PC-9 (cell line): ENCODE data around the gene EXOC4. TPM values are rescaled to one million over a fixed set of nuclear protein-coding genes. Genes with fewer than 3 reads are reported as not detected.

Source experiments
- BruUV-seq: library from RNA; stranded (reverse); fragments of 400-500 nt; replicated peaks from 2 replicates; lab custom pipeline; 2021; lab: Mats Ljungman, UMichigan
- CTCF ChIA-PET: fragments of 300-600 bp; sonication (Branson Sonifier 250); formaldehyde crosslinking; loops from one replicate; lab custom pipeline; 2022; ENCODE audit warnings: antibody characterized with exemption; lab: Charles Lee
- POLR2A ChIA-PET: fragments of 300-600 bp; sonication (Branson Sonifier 250); formaldehyde crosslinking; loops from one replicate; lab custom pipeline; 2022; ENCODE audit warnings: antibody characterized with exemption; ENCODE audit not compliant: unreplicated experiment; lab: Charles Lee
- DNase-seq, 2 experiments: peaks; one replicate each; pipeline versions ENCODE4 v3.0.0 to v3.0.0-alpha.2; 2015 to 2022; ENCODE audit warnings: mixed read lengths in 1 of 2
- H2AFZ ChIP-seq: fragments of 200-600 bp; sonication (generic); 2 replicates; pipeline ENCODE4 v1.8.1; 2017; ENCODE audit warnings: antibody characterized with exemption
- H3F3A ChIP-seq: fragments of 200-600 bp; sonication (generic); 2 replicates; pipeline ENCODE4 v1.8.1; 2017; ENCODE audit warnings: antibody characterized with exemption, mild to moderate bottlenecking, low read depth; ENCODE audit not compliant: insufficient read depth
- H3K27ac ChIP-seq: fragments of 200-600 bp; sonication (generic); 2 replicates; pipeline ENCODE4 v1.6.1; 2016; ENCODE audit warnings: mixed run types
- H3K27me3 ChIP-seq: fragments of 200-600 bp; sonication (generic); 2 replicates; pipeline ENCODE4 v1.6.1; 2016; ENCODE audit warnings: low read depth, mixed run types; ENCODE audit not compliant: insufficient read depth
- H3K36me3 ChIP-seq: fragments of 200-600 bp; sonication (generic); 2 replicates; pipeline ENCODE4 v1.6.1; 2016; ENCODE audit warnings: low read depth, mixed run types
- H3K4me1 ChIP-seq: fragments of 200-600 bp; sonication (generic); replicated peaks from 2 replicates; pipeline ENCODE4 v1.6.1; 2016; ENCODE audit warnings: mixed run types; ENCODE audit not compliant: insufficient read depth
- H3K4me2 ChIP-seq: fragments of 200-600 bp; sonication (generic); 2 replicates; pipeline ENCODE4 v1.6.1; 2017; ENCODE audit warnings: mixed run types
- H3K4me3 ChIP-seq: fragments of 200-600 bp; sonication (generic); 2 replicates; pipeline ENCODE4 v1.6.1; 2016; ENCODE audit warnings: mixed run types
- H3K79me2 ChIP-seq: fragments of 200-600 bp; sonication (generic); 2 replicates; pipeline ENCODE4 v1.6.1; 2017; ENCODE audit warnings: low read depth, mixed run types
- H3K9me2 ChIP-seq: fragments of 200-600 bp; sonication (generic); 2 replicates; pipeline ENCODE4 v1.8.1; 2017; ENCODE audit warnings: mild to moderate bottlenecking; ENCODE audit not compliant: insufficient read depth
- H3K9me3 ChIP-seq: fragments of 200-600 bp; sonication (generic); 2 replicates; pipeline ENCODE4 v1.8.1; 2016; ENCODE audit warnings: low read depth; ENCODE audit not compliant: insufficient read depth
- H4K20me1 ChIP-seq: fragments of 200-600 bp; sonication (generic); 2 replicates; pipeline ENCODE4 v1.8.1; 2017; ENCODE audit not compliant: insufficient read depth
- EZH2 ChIP-seq: fragments of 200-600 bp; sonication (generic); IDR thresholded peaks from 2 replicates; pipeline ENCODE4 v1.8.0; 2017; ENCODE audit warnings: antibody characterized with exemption, low read depth
- intact Hi-C: fragments of 100-400 bp; cut with micrococcal nuclease; formaldehyde crosslinking; loops from one replicate; pipeline ENCODE4 v1.10.0; 2022; ENCODE audit not compliant: unreplicated experiment
- total RNA-seq: library from RNA; stranded (reverse); gene quantifications from 2 replicates; pipeline ENCODE4 v1.2.3, GENCODE V29; 2021
- TF ChIP-seq, protein P1 (sequence below): fragments of 200-600 bp; sonication (generic); conservative IDR thresholded peaks from 2 replicates; pipeline ENCODE4 v1.6.1; 2017; ENCODE audit warnings: mixed run types, antibody characterized with exemption, mild to moderate bottlenecking, moderate library complexity

Gene EXOC4
- total RNA-seq, 1 experiment from 2014 or later = 101 TPM

DNA sequence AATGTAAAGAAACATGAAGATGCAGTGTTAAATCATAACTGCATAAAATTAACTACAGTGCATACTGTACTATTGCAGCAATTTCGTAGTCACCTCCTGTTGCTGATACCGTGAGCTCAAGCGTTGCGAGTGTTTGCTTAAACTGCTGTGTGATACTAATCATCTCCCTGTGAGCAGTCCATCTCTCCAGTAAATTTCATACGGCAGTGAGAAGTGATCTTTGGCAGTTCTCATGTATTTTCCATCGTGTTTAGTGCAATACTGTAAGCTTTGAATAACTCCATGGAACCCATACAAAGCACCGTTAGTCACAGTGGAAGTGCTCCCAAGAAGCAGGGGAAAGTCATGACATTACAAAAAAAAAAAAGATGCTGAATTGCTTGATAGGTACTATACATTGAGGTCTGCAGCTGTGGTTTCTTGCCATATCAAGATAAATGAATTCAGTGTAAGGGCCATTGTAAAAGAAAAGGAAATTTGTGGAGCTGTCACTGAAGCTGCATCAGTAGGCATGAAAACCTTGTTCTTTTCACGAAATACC, 360.4 kb downstream of the EXOC4 start:
- no peaks in the 10 kb centered on the region for H3K9me2 ChIP-seq
- no peaks in the 10 kb centered on the region for H4K20me1 ChIP-seq
- POLR2A ChIA-PET = no interaction called here
- H3K4me1 ChIP-seq = no peaks in the 10 kb centered on the region
- no TSS peak for BruUV-seq
- no peak overlapping the region for H2AFZ ChIP-seq
- no peak for TF ChIP-seq EZH2
- TF ChIP-seq, protein P1, sequence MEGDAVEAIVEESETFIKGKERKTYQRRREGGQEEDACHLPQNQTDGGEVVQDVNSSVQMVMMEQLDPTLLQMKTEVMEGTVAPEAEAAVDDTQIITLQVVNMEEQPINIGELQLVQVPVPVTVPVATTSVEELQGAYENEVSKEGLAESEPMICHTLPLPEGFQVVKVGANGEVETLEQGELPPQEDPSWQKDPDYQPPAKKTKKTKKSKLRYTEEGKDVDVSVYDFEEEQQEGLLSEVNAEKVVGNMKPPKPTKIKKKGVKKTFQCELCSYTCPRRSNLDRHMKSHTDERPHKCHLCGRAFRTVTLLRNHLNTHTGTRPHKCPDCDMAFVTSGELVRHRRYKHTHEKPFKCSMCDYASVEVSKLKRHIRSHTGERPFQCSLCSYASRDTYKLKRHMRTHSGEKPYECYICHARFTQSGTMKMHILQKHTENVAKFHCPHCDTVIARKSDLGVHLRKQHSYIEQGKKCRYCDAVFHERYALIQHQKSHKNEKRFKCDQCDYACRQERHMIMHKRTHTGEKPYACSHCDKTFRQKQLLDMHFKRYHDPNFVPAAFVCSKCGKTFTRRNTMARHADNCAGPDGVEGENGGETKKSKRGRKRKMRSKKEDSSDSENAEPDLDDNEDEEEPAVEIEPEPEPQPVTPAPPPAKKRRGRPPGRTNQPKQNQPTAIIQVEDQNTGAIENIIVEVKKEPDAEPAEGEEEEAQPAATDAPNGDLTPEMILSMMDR = no peak
- intact Hi-C loops = no loop called here
- no peak overlapping the region for H3K27ac ChIP-seq
- no peak for DNase-seq
- H3K4me2 ChIP-seq = no peak overlapping the region
- no peaks in the 10 kb centered on the region for H3F3A ChIP-seq
- no peaks in the 10 kb centered on the region for H3K36me3 ChIP-seq
- H3K27me3 ChIP-seq = no peaks in the 10 kb centered on the region
- no peaks in the 10 kb centered on the region for H3K9me3 ChIP-seq
- no peaks in the 10 kb centered on the region for H3K79me2 ChIP-seq
- CTCF ChIA-PET = no interaction called here
- no peak overlapping the region for H3K4me3 ChIP-seq

GRCh38 chr7:133614251-133614650, 361.4 kb downstream of the EXOC4 start:
- Histone ChIP-seq H3K9me2 (no peaks in the 10 kb centered on the region), H3K27ac (no peak overlapping the region), H3K4me3 (no peak overlapping the region), H3K36me3 (no peaks in the 10 kb centered on the region), H3K79me2 (no peaks in the 10 kb centered on the region), H3K4me2 (no peak overlapping the region), H3K9me3 (no peaks in the 10 kb centered on the region), H4K20me1 (no peaks in the 10 kb centered on the region), H2AFZ (no peak overlapping the region), H3F3A (no peaks in the 10 kb centered on the region), H3K27me3 (no peaks in the 10 kb centered on the region), H3K4me1 (no peaks in the 10 kb centered on the region)
- no TSS peak for BruUV-seq
- DNase-seq = no peak
- ChIA-PET POLR2A (no interaction called here), CTCF (no interaction called here)
- intact Hi-C loops = no loop called here
- no peak for TF ChIP-seq EZH2
- TF ChIP-seq, protein P1 = no peak

GRCh38 chr7:133618970-133619369, 366.1 kb downstream of the EXOC4 start:
- Histone ChIP-seq H3K4me1 (no peaks in the 10 kb centered on the region), H3K27ac (no peak overlapping the region), H3K79me2 (no peaks in the 10 kb centered on the region), H3K4me3 (no peak overlapping the region), H3K9me3 (no peaks in the 10 kb centered on the region), H3F3A (no peaks in the 10 kb centered on the region), H2AFZ (no peak overlapping the region), H3K4me2 (no peak overlapping the region), H3K9me2 (no peaks in the 10 kb centered on the region), H3K27me3 (no peaks in the 10 kb centered on the region), H3K36me3 (no peaks in the 10 kb centered on the region), H4K20me1 (no peaks in the 10 kb centered on the region)
- intact Hi-C loops = no loop called here
- BruUV-seq = no TSS peak
- ChIA-PET POLR2A (no interaction called here), CTCF (no interaction called here)
- TF ChIP-seq, protein P1 = no peak
- no peak for TF ChIP-seq EZH2
- no peak for DNase-seq
